GM18520 (cell line): ENCODE measurements around the gene KISS1.

Experiments
- ATAC-seq: cut with Tn5 transposase; IDR thresholded peaks from one replicate; pipeline ENCODE4 v1.9.1; 2021; ENCODE audit not compliant: unreplicated experiment

KISS1 gene

DNA sequence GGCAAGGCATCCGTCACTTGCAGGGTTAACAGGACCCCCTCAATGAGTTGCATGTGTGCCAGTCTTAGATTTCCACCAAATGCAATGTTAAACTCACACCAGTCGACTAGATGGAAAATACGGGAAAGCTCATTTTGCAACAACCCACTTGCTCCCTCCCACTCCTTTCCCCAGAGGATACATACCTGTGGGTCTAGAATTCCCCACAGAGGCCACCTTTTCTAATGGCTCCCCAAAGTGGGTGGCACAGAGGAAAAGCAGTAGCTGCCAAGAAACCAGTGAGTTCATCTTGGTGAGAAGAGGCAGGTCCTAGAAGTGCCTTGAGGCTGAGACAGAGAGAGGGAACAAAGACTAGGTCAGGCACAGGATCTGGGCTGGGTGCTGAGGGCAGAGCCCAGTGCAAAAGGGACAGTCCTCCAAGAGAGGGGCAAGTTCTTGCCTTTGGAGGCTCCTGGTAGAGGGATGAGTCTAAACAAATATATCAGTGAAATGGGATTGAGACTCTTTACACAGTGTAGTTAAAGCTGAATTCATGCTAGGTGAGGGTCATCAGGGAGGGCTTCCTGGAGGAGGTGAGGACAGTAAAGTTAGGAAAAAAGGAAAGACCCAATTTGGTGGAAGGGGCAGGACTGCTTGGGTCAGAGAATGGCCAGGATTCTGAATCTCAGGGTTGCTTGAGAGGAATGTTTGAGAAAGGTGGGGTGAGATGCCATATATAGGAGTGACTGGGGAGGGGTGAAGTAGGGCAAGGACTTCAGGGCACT, 3.5 kb downstream of the KISS1 start:
- no peak for ATAC-seq

DNA sequence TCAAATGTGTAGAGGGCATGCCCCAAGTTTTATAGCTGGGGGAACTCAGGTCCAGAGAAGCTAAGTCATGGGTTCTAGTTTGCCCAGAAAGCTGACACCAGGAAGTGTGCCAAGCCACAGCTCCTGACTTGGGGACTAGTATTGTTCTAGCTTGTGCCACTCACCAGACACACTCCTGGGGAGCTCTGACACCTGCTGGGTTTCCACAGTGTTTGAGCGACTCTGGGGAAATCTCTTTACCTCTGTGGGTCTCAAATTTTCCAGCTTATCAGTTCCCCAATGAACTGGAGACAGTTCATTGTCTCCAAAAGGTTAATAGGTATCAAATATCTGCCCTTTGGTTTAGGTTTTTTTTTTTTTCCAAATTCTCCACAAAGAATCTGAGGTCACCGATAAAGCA, 4.2 kb downstream of the KISS1 start:
- no peak for ATAC-seq

DNA sequence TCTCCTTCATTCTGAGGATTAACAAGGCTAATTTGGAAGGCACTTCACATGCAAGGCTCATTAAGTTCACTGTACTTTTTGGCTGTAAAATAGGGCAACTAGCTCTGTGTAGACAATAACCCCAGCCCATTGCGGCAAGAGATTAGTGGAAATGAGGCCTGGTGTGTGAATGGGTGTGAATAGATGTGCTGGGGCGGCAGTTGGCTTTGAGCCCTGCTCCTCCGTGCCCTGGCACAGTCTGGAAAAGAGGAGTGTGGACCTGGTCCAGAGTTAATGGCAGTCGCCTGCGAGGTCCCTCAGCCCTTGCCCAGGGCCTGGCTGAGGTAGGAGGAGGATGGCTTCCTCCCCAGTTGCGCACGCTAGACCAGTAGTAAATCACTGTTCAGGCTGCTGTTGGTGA, 4.8 kb downstream of the KISS1 start:
- ATAC-seq: no peak

DNA sequence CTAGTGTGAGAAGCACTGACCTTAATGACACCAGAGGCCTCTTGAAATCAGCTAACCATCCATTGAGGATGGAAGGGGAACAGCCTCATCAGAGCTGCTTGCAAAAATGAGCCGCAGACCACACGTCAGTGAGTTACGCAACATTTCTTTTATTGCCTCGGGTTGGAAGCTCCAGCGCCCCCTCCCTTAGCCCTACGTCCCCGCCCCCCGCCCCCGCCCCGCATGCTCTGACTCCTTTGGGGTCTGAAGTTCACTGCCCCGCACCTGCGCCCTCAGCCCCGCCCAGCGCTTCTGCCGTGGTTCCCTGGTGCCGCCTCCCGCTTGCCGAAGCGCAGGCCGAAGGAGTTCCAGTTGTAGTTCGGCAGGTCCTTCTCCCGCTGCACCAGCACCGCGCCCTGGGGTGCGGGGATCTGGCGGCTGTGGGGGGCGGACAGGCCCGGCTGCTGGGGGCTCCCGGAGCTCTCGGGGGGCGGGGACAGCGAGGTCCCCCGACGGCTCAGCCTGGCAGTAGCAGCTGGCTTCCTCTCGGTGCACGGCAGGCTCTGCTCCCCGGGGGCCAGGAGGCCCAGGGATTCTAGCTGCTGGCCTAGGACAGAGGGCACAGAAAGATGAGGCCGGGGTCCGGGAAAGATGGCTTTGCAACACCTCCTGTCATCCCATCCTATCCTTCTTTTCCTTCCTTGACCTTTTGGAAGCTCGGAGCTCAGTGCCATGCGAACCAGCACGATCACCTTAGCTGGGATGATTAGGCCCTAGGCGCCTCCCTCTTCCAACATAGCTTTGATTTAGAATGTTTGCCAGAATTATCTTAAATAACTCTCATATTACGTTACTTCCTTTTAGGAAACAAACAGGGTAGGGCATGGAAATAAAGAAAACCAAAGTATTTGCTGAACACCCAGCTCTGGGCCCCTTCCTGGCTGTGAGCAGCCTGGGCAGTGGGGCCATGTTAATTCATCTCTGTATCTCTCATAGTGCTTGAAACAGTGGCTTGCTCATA, 5.8 kb downstream of the KISS1 start:
- ATAC-seq: no peak

DNA sequence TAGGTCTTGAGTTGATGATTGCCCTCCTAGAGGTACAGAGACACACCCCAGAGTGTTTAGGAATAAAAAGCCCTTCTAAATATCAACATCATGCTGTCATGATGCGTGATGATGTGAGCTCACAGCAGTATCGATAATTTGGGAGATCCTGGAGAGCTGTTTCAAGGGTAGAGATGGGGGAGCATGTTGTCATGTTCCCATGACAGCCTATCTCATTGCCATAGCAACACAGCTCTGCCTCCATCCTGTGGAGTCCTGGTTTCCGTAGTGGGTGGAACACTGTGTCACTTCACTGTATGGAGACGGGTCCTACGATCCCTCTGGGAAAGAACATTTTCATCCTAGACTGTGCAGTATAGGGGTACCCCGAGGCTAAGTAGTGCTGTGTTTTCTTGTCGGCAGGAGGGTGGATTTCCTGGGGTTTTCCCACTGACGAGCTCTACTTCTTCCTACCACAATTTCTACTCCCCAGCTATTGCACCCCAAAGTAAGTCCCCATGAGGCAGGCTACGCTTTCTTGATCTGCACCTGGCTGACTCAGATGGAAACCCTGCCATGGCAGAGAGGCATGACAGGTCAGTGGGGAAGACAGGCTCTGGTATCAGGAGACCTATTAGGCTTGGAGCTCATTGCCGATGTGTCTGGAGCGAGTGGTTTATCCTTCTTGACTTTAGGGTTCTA, 7.2 kb downstream of the KISS1 start:
- ATAC-seq: no peak

DNA sequence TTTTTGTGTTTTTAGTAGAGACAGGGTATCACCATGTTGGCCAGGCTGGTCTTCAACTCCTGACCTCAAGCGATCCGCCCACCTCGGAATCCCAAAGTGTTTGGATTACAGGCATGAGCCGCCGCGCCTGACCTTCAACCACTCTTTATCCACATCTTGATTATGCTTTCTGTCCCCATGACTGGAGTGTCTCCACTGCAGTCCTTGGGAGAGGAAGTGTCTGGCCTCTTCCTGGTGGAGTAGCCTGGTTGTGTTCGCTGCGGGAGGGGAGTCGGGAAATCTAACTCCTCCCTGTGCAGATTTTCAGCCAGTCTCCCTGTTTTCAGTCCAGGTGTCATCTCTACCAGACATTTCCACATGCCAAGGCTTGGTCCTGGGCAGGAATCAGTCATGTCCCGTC, 9.7 kb downstream of the KISS1 start:
- ATAC-seq: no peak

DNA sequence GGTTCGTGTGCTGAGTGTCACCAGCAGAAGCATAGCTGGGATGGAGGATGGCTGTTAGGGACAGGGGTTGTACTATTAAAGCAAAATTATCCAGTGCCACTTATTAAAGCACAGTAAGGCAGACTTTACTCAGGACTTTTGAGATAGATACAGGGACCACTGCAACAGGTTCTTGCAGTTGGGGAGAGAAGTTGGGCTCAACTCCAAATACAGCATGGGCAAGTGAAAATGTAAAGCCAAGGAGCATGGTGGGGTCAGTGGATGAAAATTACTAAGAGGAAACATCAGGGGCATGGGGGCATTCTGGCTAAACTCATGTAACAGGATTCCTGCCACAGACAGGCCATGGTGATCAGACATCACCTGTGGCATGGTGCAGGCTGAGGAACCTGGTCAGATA, 15.2 kb downstream of the KISS1 start:
- ATAC-seq: no peak

DNA sequence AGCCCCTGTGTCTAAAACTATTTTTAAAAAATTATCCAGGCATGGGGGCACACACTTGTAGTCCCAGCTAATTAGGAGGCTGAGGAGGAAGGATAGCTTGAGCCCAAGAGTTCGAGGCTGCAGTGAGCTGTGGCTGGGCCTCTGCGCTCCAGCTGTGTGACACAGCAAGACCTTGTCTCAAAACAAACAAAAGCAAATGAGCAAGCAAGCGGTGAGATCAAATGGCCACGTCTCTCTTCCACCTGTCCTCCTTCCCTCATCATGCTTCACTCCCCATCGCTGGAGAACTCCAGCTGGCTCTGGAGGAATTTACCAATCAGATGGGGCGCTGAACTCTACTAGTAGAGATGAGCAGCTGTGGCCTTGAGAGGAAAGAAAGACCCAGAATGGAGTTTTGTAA, 16.2 kb downstream of the KISS1 start:
- ATAC-seq: no peak

DNA sequence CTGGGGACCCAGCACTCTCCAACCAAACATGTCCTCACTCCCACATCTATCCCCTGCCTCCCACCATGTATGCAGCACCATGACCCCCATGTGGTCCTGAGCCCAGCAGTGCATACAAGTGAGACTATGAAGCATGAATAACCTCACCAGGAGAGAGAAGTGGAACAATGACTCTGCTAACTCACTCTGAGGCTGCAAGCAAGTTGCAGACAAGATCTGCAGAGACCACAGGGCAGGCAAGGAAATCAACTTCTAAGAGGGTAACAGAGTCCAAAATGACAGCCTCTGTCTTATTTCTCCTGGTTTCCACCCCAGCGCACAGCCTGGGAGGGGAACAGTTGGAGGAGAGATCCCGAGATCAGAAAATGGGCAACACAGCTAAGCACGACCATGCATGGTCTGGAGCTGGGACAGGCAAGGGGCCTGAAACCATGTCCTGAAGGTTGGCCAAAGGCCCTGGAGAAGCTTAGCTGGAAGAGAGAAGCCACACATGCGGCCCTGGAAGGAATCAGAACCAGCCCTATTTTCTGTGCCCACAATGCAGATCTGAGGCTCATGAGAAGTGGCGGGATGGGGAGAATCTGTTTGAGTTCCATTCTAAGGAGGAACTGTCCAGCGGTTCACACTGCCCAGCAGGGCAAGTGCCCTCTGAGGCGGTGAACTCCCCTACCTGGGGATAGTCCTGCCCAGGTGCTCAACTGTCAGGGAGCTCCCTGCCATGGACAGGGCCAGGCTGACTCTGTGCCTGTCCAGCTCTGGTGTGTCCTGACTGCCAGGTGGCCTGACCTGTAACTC, 17.6 kb downstream of the KISS1 start:
- no peak for ATAC-seq

DNA sequence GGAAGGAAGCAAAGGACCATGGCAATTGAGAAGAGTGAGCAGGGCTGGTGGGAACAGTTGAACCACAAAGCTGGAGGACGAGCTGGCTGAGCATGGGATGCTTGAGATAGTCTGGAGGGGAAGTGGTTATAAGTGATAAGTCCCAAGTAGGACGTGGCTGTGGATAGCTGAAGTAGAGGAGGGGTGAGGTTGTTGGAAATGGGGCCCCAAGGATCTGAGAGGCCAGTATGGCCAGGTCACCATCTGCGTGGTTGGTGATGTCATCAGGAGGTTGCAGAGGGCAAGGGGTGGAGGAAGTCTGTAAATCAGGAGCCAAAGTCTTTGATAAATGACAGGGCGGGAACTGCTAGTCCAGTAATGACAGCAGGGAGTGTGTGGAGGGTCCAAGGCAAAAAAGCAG, 19.2 kb downstream of the KISS1 start:
- ATAC-seq: no peak

DNA sequence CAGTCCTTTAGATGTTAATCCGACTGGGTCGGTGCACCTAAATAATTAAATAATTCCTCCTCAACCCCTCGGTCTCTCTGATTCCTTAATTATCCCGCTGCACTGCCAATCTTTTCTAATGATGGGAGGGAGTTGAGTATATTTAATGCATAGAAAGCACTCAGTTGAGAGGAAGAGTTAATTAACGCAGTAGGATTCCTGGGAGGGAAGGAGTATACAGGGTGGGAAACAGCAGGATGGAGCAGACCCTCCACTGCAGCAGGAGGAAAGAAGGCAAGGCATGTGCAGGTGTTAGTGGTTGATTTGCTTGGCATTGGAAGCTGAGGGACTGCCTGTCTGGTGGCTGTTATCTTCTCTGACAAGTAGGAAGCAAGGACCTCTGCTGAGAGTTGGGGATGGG, 20.2 kb downstream of the KISS1 start:
- ATAC-seq: no peak

DNA sequence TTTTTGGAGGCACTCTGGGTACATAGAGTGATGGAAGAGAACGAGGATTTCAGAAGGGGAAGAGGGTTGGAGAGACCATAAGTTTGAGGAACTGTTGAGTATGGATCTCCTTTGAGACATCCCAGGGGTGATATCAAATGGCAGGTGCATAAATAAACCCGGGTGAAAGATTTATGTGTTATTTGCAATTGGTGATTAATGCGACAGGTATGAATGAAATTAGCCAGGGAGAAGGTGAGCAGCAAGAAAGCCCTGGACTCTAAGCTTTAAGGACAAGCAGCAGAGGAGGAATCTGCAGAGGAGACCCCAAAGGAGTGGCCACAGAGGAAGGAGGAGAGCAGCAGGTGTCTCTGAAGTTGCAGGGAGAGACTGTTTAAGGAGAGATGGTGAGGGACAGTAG, 21.3 kb downstream of the KISS1 start:
- no peak for ATAC-seq

DNA sequence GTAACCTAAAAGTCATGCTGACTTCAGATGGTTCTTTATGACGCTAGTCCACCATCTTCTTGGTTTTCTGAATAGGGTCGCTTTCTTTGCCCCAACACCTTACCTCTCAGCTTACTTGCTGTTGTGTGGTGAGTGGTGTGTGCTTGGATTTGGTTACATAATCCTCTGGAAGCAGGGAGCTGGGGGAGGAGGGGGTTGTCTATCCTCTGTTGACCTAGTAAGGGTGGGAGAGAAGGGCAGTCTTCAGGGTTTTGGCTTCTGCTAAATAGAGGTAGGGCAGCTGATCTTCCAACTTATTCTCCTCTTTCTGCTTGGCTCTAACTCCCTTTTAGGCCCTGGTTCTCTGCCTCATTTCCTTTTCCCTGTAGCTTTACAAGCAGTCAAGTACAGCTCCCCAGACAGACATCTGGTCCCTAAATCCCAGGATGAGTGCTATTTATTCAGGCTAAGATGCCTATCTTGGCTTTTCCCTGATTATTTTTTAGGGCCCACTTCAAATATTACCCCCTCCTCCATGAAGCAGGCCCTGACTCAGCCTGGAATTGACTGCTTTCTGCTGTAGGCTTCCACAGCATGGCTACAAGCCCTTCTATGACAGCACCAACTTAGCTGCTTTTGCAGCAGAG, 23.8 kb downstream of the KISS1 start:
- no peak for ATAC-seq

DNA sequence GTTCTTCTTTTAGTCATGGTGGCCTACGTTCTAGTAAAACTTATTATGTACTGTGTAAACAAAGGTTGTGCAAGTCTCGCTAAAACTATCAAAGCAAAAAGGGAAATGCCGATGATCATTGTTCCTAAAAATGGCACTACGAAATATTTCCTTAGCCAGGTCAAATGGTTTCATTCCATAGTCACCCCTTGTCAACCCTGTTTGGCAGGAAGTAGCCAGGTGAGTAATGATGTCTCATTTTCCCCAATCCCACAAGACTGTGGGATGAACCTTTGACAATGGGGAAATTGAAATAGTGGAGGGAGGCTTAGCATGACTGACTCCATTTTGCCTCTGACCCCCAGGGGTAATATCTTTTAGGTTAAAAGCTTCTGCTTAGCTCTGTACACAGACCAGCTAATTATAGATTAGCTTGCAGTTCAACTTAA, 24.5 kb downstream of the KISS1 start:
- no peak for ATAC-seq

DNA sequence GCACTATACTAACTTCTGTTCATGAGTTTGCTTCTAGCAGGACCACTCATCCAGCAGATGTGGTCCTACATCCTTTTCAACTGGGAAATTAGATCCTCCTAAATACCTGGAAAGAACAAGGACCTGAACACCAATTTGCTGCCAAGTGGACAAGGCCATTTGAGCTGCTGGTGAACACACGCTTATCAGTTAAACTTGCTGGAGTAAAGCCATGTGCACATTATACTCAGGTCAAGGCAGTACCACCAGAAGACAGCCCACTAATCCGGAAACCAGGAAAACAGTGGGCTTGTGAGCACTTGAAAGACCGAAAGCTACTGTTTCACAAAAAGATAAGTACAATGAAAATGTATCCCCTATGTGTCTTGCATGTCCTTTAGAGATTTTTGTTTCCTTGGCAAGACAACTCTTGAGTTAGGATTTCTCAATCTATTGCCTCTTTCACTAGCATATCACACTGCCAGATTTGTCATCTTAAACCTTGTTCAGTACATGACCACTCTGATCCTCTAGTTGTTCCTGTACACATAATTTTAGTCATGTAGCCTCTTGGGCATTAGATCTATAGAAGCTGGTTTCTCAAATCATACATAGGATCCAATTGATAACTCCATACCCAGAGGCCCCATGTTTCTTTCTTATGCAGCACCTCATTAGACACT, 25.7 kb downstream of the KISS1 start:
- no peak for ATAC-seq

DNA sequence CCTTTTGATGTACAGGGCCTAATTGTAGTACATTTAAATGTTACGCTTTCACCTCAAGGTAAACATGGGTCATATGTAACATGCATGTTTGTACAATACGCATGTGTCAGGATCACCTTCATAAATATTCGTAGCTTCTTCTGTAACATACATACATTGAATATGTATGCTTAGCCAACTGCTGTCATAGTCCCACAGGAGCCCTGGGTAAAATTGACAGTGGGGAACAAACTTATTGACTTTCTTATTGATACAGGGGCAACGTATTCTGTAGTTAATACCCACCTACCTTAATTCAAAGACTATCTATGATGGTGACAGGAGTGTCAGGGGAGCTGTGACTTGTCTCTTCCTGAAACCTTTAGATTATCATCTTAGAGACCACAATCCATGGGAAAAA, 26.4 kb downstream of the KISS1 start:
- ATAC-seq: no peak

DNA sequence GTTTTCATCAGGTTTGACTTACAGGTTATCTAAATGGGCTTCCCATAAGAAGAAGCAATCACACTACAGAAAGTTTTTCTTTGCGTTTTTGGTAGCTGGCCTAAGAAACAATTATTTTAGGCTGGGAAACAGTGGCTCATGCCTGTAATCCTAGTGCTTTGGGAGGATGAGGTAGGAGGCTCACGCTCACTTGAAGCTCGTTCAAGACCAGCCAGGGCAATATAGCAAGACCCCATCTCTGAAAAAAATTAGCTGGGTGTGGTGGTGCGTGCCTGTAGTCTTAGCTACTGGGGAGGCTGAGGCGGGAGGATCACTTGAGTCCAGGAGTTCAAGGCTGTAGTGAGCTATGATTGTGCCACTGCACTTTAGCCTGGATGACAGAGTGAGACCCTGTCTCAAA, 28.6 kb downstream of the KISS1 start:
- ATAC-seq: no peak

DNA sequence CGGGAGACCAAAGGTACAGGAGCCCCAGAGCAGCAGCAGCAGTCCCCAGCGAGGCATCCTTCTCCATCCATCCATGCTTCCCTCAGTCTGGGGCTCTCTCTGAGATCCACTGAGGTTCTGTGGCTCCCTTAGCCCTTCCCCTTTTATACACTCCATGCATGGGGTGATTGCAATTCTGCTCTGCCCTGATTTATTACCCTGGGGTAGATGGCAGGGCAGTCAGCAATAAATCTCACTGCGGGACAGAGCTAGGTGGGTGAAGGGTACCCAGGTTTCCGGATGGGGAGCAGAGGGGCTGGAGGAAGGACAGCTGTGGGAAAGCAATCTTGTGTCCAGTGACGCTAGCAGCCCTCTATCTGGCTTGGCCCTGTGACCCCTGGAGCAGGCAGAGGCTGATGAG, 30.1 kb downstream of the KISS1 start, which contains the start of gene REN:
Gene REN, minus strand, starts transcription at position 119 of the 400 bp plus-strand sequence. Its CDS starts 44 bp downstream, at position 75.
- ATAC-seq: no peak

DNA sequence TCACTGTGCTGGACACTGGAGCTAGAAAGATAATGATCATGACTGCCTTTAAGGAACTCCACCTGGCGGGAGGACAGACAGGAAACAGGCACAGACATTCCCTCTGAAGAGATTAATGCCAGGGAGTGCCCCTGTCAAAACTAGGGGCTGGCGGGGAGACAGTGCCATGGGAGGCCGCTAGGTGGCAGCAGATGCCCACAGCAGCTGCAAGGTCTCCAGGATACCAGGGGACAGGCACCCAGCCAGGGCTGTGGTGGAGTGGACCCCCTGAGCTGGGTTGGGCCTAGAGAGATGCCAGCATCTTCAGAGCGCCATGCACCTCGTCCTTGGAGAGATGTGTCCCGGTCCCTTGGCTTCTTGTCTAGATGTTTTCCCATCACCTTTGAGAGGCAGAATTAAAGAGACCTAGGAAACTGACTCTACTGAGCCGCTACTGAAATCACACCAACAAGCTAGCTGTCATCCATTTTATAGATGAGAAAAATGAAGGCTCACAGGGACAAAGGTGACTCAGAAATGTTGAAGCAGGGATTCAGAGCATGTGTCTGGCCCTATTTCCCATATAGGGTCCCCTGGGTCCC, 33.7 kb downstream of the KISS1 start:
- ATAC-seq: no peak
